Jurkat, Clone E6-1 (cell line): Measurements from ENCODE around the gene EMID1.
A peak's percentile ranks its signal among the peaks of the same experiment; 100 is the strongest.

Experiments used
- DNase-seq: peaks from one replicate; pipeline ENCODE4 v3.0.0-alpha.2; 2011; ENCODE audit warnings: low read depth, low spot score
- H3K4me3 ChIP-seq: 2 replicates; pipeline ENCODE4 v1.5.1; 2011; ENCODE audit warnings: mild to moderate bottlenecking, low read length, control low read depth, moderate library complexity

The EMID1 gene

DNA sequence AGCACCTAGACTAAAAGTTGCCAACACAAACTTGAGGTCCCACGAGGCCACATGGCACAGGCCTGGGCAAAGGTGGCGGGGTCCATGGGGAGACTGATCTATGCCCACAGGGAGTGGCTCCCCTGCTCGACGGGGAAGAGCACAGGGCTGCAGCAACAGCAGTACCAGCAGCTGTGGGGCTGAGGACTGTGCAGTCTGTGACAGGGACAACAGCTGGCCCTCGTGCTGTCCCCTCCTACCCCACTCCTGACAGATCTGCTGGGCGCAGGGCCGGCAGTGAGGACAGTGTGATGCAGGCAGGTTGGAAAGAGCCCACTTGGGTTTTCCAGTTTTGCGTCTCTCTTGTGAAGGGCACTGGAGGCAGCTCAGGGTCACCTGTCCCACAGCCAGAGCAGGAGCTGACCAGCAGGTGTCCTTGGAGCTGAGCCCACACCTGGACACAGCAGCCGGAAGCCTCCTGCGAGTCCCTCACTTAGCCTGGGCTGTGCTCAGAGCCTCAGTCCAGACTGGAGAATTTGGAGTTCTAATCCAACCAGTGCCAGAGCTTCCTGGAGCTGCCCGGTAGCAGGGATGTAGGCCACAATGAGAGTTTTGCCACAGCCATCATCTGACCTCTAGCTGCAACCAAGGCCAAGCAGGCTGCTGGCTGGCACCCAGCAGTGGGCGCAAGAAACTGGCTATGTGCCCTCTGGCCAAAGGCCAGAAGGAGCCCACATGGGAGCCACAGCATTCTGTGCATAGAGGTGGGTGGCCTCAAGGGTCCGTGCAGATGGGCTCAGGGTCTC, 97.2 kb downstream of the EMID1 start:
- no peak for DNase-seq
- H3K4me3 ChIP-seq: no peak overlapping the region

DNA sequence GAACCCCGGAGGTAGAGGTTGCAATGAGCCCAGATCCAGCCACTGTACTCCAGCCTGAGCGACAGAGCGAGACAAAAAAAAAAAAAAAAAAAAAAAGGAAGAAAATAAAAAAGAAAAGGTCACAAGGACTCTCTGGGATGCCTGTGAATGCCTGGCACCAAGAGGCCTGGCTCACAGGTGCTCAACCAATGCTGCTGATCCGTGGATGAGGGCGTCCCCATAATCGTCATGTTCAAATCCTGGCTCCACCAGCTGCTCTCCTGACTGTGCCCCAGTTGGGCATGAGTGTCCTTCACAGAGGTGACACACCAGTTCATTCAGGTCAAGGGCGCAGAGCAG, 100.1 kb downstream of the EMID1 start:
- peak overlapping the region; percentile 78 for H3K4me3 ChIP-seq

DNA sequence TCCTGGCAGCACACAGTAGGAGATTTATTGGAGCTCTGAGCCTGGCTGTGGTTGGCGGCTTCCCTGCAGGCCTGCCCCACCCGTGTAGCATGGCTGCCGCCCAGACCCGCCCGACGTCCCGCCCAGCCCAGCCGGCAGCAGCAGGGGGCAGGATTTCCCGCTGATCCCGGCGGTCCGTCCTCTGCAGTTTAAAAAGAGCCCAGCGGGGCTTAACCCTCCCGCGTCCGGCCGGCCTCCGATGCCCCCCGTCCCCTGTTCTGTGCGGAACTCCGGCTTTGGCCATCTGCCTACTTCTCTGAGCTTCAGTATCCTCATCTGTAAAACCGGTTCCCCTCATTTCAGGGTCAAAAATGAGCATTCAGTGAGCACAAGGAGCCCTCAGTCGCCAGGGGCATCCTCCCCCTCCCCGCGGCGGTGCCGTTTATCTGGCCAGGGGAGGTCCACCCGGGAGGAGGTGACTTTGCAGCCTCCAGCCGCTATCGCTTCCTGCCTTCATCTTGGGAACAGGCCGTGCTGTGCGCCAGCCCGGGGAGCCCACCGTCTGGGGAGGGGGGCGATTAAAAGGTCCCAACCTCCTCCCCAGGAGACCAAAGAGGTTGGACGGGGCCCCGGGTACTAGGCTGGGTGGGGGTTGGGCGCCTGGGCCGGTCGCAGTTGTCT, 100.6 kb downstream of the EMID1 start, which contains the start of gene GAS2L1:
Gene GAS2L1, plus strand, starts transcription at position 476 of the 660 bp plus-strand sequence. CDS start 1,456 bp downstream, outside the sequence.
- peak; percentile 51 for DNase-seq
- peak within 1 kb of the TSS; percentile 78 for H3K4me3 ChIP-seq

More for the DNA sequence above, 100.1 kb downstream of the EMID1 start:
- no peak for DNase-seq

DNA sequence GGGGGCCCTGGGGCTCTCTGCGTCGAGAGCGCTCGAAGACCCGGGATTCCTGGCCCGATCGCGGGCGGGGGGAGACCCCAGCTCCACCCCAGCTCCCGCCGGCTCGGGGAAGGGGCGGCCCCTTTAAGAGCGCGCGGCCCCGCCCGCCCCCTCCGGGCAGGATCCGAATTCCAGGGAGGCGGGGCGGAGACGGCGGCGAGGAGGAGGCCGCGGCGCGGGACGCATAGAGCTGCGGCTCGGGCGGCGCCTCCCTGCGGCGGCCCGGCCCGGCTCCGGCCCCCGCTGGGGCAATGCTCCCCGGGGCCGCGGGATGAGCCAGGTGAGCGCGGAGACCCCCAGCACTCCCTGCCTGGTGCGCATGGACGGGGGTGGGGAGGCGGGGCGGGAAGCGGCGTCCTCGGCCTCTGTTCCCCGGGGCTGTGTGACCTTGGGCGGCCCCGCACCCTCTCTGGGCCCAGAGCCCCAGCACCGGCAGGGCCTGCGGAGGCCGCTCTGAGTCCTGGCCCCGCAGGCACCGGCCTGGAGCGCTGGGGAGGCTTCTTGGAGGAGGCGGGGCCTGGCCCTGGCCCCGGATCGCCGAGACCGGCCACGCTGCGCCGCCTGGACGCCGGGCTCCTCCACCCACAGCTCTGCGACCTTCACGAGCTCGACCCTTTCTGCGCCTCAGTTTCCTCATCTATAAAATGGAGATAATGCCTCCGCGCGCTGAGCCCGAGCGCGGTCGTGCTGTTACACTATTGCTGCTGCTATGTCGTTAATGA, 101.3 kb downstream of the EMID1 start:
- peak; percentile 44 for DNase-seq
- H3K4me3 ChIP-seq: peak overlapping the region; percentile 78

DNA sequence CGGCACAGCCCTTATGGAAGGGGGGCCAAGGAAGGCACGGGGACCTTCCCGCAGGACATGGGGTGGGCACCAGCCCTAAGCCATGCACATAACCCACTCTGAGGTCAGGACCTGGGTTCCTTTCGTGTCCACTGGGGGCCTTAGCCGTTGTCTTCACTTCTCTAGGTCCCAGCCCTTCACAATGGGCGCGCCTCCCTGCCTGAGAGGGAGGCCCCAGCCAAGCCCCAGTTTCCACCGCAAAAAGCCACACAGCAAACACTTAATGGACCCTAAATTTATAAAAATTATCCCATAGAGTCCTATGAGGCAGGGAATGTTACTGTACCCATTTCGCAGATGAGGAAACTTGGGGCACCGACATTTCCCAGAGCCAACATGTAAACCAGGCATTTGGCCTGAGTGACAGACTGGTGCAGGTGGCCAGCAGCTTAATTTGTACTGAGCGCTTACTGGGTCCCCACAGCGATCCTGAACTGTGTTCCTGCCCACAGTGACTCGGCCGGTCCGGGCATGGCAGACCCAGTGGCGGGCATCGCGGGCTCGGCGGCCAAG, 102.0 kb downstream of the EMID1 start:
- no peak for DNase-seq

DNA sequence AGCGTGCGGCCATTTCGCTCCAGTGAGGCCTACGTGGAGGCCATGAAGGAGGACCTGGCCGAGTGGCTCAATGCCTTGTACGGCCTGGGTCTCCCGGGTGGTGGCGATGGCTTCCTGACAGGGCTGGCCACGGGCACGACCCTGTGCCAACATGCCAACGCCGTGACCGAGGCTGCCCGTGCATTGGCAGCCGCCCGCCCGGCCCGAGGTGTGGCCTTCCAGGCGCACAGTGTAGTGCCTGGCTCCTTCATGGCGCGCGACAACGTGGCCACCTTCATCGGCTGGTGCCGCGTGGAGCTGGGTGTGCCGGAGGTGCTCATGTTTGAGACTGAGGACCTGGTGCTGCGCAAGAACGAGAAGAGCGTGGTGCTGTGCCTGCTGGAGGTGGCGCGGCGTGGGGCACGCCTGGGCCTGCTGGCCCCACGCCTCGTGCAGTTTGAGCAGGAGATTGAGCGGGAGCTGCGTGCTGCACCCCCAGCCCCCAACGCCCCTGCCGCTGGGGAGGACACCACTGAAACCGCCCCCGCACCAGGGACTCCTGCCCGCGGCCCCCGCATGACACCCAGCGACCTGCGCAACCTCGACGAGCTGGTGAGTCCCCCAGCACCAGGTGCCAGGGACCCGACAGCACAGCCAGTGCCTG, 102.6 kb downstream of the EMID1 start:
- no peak for DNase-seq
- peak overlapping the region; percentile 78 for H3K4me3 ChIP-seq

More for the DNA sequence above, 102.0 kb downstream of the EMID1 start:
- H3K4me3 ChIP-seq: peak overlapping the region; percentile 78

DNA sequence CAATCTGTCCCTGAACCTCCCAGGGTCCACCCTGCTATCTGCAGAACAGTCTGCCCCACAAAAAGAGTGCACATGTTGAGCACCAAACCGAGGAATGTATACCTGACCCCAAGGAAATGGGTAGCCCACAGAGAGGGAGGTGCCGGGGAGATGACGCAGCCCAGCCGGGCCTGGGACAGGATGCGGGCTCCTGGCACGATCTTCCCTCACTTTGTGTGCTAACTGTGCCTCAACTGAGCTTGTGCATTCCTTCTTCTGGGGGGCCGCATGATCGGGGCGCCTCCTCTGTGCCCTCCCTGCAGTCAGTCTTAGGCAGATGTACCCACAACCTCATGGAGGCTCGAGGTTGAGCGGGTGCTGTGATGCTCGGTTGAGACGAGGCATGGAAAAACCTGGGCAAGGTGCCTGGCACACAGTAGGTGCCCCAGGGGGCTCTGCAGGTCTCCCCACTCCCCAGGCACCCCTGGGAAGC, 103.1 kb downstream of the EMID1 start:
- H3K4me3 ChIP-seq: peak overlapping the region; percentile 78
- peak; percentile 90 for DNase-seq
